ENCODE data around the gene MRPS34.

Gene MRPS34

GRCh38 chr16:1794221-1794871 is 21.4 kb upstream of the MRPS34 start:
- no peak for DNase-seq

GRCh38 chr16:1793578-1794220 is 20.8 kb upstream of the MRPS34 start, which contains the start of gene IGFALS:
Gene IGFALS (minus strand): TSS chr16:1793705. CDS start chr16:1793652, 53 bp downstream.
- no peak for DNase-seq

- DNase-seq = no peak
These were observed 20.1 kb upstream of the MRPS34 start for GRCh38 chr16:1792836-1793577.

GRCh38 chr16:1791943-1792812 is 19.2 kb upstream of the MRPS34 start:
- no peak for DNase-seq

- DNase-seq = no peak
These were observed 18.5 kb upstream of the MRPS34 start for GRCh38 chr16:1791256-1791942.

- DNase-seq = no peak
These were observed 17.8 kb upstream of the MRPS34 start for GRCh38 chr16:1790611-1791255.

- DNase-seq = no peak
These were observed 17.3 kb upstream of the MRPS34 start for GRCh38 chr16:1790261-1790610.

- DNase-seq = no peak
These were observed 16.7 kb upstream of the MRPS34 start for GRCh38 chr16:1789643-1790045.

GRCh38 chr16:1788708-1789100 is 15.8 kb upstream of the MRPS34 start:
- no peak for DNase-seq

GRCh38 chr16:1788095-1788707 is 15.3 kb upstream of the MRPS34 start:
- no peak for DNase-seq

- DNase-seq = no peak
These were observed 14.6 kb upstream of the MRPS34 start for GRCh38 chr16:1787322-1788094.

GRCh38 chr16:1787056-1787321 is 14.1 kb upstream of the MRPS34 start:
- DNase-seq = no peak

- no peak for DNase-seq
These were observed 13.5 kb upstream of the MRPS34 start for GRCh38 chr16:1786242-1787055.

GRCh38 chr16:1785846-1786170 is 12.9 kb upstream of the MRPS34 start:
- DNase-seq = no peak

- DNase-seq = no peak
These were observed 12.3 kb upstream of the MRPS34 start for GRCh38 chr16:1784977-1785845.

- DNase-seq = peak; percentile 99
These were observed 9.7 kb upstream of the MRPS34 start, which contains the start of the genes NUBP2 and SPSB3 for GRCh38 chr16:1782408-1783264. Gene NUBP2 (plus strand): TSS chr16:1782960. CDS start chr16:1783021, 61 bp downstream. Gene SPSB3 (minus strand): TSS chr16:1782571. CDS start chr16:1781483, 1,088 bp downstream.

GRCh38 chr16:1781758-1782407 is 8.9 kb upstream of the MRPS34 start:
- DNase-seq = no peak

Measured in NCI-H524 treated with DMSO at 0.1 percent for 48 hours (cell line).